ENCODE data around the gene CGB7.

The CGB7 gene

DNA sequence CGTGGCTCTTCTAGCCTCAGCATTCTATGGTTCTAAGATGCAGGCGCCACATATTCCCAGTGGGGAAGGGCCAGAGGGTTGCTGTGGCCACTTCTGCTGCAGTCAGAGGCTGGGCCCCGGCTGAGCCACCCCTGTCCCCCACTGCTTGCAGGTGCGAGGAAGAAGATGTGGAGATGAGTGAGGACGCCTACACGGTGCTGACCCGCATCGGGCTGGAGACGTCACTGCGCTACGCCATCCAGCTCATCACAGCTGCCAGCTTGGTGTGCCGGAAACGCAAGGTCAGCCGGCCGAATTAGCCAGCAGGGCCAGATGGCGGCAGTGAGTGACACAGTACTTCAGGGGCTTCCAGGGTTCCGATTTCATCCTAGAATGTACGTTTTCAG is 42.7 kb downstream of the CGB7 start:
- DNase-seq: no peak

DNA sequence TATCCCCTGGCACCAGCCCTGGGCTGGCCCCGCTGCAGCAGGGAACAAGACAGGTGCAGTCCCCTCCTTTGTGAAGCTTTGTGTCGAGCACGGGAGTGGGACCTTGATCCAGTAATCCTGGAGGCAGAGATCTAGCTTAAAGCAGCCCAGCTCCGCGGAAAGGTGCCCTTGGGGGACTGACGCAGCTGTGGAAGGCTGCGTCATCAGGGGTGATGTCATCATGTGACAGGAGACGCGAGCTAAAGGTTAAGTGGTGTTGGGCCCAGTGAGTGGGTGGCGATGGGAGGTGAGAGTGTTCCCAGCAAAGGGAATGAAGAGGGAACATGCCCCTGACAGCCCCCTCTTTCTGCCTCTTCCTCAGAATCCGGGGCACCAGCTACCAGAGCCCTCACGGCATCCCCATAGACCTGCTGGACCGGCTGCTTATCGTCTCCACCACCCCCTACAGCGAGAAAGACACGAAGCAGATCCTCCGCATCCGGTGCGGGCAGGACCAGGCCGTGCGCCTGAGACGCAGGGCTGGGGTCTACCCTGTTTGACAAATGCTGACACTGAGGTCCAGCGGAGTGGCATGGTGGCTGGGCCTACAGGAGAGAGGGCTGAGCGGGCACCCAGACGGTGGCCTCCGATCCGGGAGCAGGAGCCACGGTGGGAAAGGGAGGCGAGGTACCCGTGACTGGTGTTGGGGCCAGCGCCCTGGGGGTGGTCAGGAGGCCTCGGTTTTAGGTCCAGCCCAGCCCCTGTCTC is 43.3 kb downstream of the CGB7 start:
- no peak for DNase-seq

DNA sequence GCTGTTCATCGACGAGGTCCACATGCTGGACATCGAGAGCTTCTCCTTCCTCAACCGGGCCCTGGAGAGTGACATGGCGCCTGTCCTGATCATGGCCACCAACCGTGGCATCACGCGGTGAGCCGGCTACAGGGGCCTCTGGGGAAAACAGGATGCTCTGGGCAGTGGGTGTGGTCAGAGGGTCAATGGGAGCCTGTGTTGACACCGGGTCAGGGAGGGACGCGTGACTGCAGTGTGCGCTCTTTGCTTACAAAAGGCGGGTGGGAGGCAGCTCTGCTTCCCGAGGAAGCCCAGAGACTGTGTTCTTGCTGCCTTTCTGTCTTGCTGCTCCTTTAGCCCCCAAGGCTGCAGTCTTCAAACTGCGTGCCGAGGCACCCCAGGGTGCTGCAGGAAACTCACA is 46.4 kb downstream of the CGB7 start:
- no peak for DNase-seq

DNA sequence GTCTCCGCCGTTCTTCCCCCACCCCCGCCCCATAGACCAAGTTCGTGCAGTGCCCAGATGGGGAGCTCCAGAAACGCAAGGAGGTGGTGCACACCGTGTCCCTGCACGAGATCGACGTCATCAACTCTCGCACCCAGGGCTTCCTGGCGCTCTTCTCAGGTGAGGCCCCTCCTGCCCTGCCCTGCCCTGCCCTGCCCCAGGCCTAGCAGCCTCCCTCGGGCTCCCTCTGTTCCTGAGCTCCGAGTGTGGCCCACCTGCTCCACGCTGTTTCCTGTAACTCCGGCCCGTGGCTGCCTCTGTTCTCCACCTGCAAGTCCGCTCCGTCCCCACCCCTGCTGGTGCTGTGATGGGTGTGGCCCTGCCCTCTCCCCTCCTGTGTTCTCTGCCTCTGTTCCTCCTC is 47.1 kb downstream of the CGB7 start:
- no peak for DNase-seq

DNA sequence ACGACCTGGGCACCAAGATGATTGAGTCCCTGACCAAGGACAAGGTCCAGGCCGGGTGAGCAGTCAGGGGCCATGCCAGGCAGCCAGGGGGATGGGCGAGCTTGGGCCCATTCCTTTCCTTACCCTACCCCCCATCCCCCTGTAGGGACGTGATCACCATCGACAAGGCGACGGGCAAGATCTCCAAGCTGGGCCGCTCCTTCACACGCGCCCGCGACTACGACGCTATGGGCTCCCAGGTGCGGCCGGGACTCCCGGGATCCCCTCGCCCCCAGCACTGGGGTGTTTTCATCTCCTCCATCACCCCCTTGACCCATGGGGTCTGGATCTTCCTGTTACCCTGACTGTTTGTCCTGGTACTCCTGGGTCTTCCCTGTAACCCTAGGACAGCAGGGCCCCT is 47.7 kb downstream of the CGB7 start:
- DNase-seq: no peak

DNA sequence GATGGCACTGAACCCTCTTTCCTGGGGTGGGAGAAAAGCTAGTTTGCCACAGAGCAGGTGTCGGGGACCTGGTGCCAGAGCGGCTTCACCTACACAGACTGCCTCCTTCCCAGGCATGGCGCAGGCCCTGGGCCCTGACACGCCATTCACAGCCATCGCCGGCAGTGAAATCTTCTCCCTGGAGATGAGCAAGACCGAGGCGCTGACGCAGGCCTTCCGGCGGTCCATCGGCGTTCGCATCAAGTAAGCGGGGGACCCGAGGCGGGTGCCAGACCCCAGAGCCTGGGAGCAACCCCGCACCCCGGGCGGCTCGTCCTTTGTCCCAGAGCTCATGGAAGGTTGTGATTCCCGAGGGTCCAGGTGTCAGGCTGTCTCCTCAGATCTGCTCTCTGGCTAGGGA is 50.6 kb downstream of the CGB7 start:
- no peak for DNase-seq

DNA sequence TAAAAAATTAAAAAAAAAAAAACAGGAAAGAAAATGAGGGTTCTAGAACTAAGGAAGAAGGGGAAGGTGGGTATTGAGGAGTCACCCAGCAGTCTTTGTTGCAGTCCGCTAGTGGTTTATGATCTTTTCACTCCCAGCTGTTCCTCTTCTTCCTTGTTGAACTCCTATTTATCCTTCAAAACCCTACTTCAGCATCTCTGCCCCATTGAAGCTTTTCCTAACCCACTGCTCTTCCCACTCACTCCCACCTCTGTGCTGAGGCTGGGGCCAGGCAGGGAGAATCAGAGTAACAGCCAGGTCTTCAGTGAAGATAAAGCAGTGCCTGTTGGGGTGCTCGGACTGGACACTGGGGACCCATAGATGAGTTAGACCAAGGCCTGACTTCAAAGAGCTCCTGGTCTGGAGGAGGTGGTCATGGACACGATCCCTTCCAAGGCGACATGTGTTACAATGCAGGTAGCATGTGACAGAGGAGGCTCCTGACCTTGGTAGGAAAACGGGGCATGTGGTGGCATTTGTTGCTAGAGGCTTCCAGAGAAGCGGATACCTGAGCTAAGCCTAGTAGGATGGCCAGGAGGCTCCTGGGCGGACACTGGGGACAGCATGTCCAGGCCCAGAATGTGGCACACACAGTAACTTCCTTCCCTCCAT is 52.5 kb downstream of the CGB7 start:
- DNase-seq: no peak

Data from activated CD8-positive, alpha-beta memory T cell treated with anti-CD3 and anti-CD28 coated beads, Interleukin-2, amount 50 U/mL, for 4 hours (primary cell).